ENCODE results near the gene GABRR2. TPM values are rescaled to one million over a fixed set of nuclear protein-coding genes. Genes with fewer than 3 reads are reported as not detected.

Gene GABRR2
- polyA plus RNA-seq, 1 donor from 2014 or later: 0.31 TPM

GRCh38 chr6:89260832-89261231 lies 54.3 kb downstream of the GABRR2 start:
- H3K36me3 ChIP-seq (ENCODE audit: insufficient read depth, low read length): no peaks in the 10 kb centered on the region
- no peak overlapping the region for H3K4me3 ChIP-seq (ENCODE audit: low read length)
- H4K20me1 ChIP-seq (ENCODE audit: insufficient read depth): no peaks in the 10 kb centered on the region

GRCh38 chr6:89260310-89260709 lies 54.8 kb downstream of the GABRR2 start:
- H3K4me3 ChIP-seq (ENCODE audit: low read length): no peak overlapping the region
- no peak overlapping the region for H3K9ac ChIP-seq (ENCODE audit: low read length)
- H4K20me1 ChIP-seq (ENCODE audit: insufficient read depth): no peaks in the 10 kb centered on the region
- no peaks in the 10 kb centered on the region for H3K36me3 ChIP-seq (ENCODE audit: insufficient read depth, low read length)
- H3K4me2 ChIP-seq (ENCODE audit: low read length): no peak overlapping the region
- H3K9me2 ChIP-seq (ENCODE audit: insufficient read depth, low read length): no peaks in the 10 kb centered on the region
- no peak overlapping the region for H2AFZ ChIP-seq (ENCODE audit: low read depth, low read length)
- H3K27me3 ChIP-seq (ENCODE audit: insufficient read depth, low read depth, low read length): no peaks in the 10 kb centered on the region
- no peaks in the 10 kb centered on the region for H3K79me2 ChIP-seq (replicated peaks; ENCODE audit: insufficient read depth, low read length)
- no peaks in the 10 kb centered on the region for H3K9me3 ChIP-seq (ENCODE audit: low read length)
- no peak overlapping the region for H3K27ac ChIP-seq (ENCODE audit: low read length)
- no peaks in the 10 kb centered on the region for H3F3A ChIP-seq (ENCODE audit: insufficient read depth, low read length, poor library complexity, severe bottlenecking)
- TF ChIP-seq EP300 (conservative IDR thresholded peaks at IDR 0.05; ENCODE audit: poor library complexity, severe bottlenecking) (no peak), SMC3 (conservative IDR thresholded peaks at IDR 0.05; ENCODE audit: poor library complexity) (no peak), CTCF (IDR thresholded peaks at IDR 0.05; ENCODE audit: poor library complexity, severe bottlenecking) (no peak), POLR2AphosphoS5 (IDR thresholded peaks at IDR 0.05) (no peak), RAD21 (conservative IDR thresholded peaks at IDR 0.05) (no peak), MXI1 (conservative IDR thresholded peaks at IDR 0.05; ENCODE audit: poor library complexity, severe bottlenecking) (no peak), REST (IDR thresholded peaks at IDR 0.05; ENCODE audit: borderline replicate concordance) (no peak)

More at GRCh38 chr6:89260832-89261231, 54.3 kb downstream of the GABRR2 start:
- Histone ChIP-seq H3K79me2 (replicated peaks; ENCODE audit: insufficient read depth, low read length) (no peaks in the 10 kb centered on the region), H3K9me3 (ENCODE audit: low read length) (no peaks in the 10 kb centered on the region), H3K9me2 (ENCODE audit: insufficient read depth, low read length) (no peaks in the 10 kb centered on the region), H3K27me3 (ENCODE audit: insufficient read depth, low read depth, low read length) (no peaks in the 10 kb centered on the region), H3K4me2 (ENCODE audit: low read length) (no peak overlapping the region), H3K9ac (ENCODE audit: low read length) (no peak overlapping the region), H3F3A (ENCODE audit: insufficient read depth, low read length, poor library complexity, severe bottlenecking) (no peaks in the 10 kb centered on the region), H2AFZ (ENCODE audit: low read depth, low read length) (no peak overlapping the region), H3K27ac (ENCODE audit: low read length) (no peak overlapping the region)
- TF ChIP-seq TAF1 (IDR thresholded peaks at IDR 0.05; ENCODE audit: low read depth) (no peak), EP300 (conservative IDR thresholded peaks at IDR 0.05; ENCODE audit: poor library complexity, severe bottlenecking) (no peak), MXI1 (conservative IDR thresholded peaks at IDR 0.05; ENCODE audit: poor library complexity, severe bottlenecking) (no peak), EZH2 (IDR thresholded peaks at IDR 0.05; ENCODE audit: borderline replicate concordance, insufficient read depth, low read length, poor library complexity, severe bottlenecking) (no peak), CTCF (IDR thresholded peaks at IDR 0.05; ENCODE audit: poor library complexity, severe bottlenecking) (no peak), REST (IDR thresholded peaks at IDR 0.05; ENCODE audit: borderline replicate concordance) (no peak), POLR2AphosphoS5 (IDR thresholded peaks at IDR 0.05) (no peak), RAD21 (conservative IDR thresholded peaks at IDR 0.05) (no peak), SMC3 (conservative IDR thresholded peaks at IDR 0.05; ENCODE audit: poor library complexity) (no peak)
